Measurements from ENCODE around the gene GDPD4.

DNA sequence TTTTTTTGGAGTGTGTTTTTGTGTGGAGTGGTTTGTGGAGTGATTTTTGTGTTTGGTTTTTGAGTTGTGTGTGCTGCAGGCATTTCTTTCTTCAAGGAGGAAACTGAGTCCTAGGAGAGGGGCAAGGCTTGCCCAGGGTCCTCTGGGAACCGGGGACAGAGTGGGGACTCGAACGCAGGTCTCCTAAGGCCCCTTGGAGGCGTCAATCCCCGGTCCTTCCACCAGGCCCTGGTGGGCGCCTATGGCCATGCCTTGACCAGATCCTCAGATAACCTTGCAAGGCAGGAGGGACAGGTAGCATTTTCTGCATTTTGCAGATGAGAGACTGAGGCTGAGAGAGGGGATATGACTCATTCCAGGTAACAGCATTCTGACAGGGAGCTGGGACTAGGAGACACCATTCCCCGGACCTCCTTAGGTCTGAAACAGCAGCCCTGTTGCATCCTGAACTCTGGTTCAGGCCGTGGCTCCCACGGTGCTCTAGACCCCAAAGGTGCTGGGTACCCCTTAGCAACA is 134.3 kb downstream of the GDPD4 start:
- TF ChIP-seq EZH2phosphoT487 (conservative IDR thresholded peaks at IDR 0.05; ENCODE audit: low read length) (no peak), CTCF (IDR thresholded peaks at IDR 0.05; ENCODE audit: insufficient read depth, low read length, poor library complexity, severe bottlenecking) (no peak)

Data from SU-DHL-6 (cell line).